ENCODE results near the gene YBEY. TPM values are rescaled to one million over a fixed set of nuclear protein-coding genes. Genes with fewer than 3 reads are reported as not detected.

Gene YBEY
- total RNA-seq, 2 experiments from 2014 or later, result 10.6 to 14.8 TPM

DNA sequence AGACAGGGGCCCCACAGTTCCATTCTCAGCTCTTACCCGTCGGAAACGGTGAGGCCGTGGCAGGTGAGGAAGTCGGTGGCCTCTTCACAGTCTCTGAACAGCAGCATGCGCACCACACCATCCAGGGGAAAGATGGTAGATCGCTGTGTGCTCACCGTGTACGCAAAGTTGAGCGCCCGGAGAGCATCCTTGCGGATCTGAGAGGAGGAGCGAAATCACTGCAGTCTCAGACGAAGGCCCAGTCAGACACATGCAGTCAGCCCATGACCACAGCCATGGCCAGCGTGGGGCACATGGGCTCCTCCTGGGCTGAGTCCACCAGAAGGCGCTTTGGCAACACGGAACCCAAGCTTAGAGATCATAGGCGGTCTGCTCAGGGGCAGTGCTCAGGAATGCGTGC is 19.2 kb upstream of the YBEY start:
- peaks cover 85% of the 10 kb centered on the region for H3K36me3 ChIP-seq (ENCODE audit: insufficient read depth, low read length)
- ChIA-PET CTCF (no interaction called here), POLR2A (no interaction called here)

DNA sequence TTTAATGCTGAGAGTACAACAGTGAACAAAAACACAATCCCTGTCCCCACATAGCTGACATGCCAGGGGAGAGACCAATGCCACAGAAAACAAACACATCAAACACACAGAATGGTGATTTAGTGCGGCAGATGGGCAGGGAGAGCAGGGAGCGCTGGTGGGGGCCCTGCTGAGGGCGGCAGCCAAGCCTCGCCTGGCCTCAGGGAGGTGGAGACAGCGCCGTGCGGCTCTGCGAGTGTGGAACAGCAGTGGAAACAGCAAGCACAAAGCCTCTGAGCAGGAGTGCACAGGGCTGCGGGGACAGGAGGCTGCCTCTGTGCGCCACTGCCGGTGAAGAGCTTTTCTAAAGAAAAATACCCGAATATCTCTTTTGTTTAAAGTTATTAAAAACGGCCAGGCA is 17.8 kb upstream of the YBEY start:
- H3K36me3 Mint-ChIP-seq (ENCODE audit: low read depth), result peaks cover 80% of the 10 kb centered on the region
- H3K9me3 Mint-ChIP-seq, result no peaks in the 10 kb centered on the region
- TF ChIP-seq, protein P1, sequence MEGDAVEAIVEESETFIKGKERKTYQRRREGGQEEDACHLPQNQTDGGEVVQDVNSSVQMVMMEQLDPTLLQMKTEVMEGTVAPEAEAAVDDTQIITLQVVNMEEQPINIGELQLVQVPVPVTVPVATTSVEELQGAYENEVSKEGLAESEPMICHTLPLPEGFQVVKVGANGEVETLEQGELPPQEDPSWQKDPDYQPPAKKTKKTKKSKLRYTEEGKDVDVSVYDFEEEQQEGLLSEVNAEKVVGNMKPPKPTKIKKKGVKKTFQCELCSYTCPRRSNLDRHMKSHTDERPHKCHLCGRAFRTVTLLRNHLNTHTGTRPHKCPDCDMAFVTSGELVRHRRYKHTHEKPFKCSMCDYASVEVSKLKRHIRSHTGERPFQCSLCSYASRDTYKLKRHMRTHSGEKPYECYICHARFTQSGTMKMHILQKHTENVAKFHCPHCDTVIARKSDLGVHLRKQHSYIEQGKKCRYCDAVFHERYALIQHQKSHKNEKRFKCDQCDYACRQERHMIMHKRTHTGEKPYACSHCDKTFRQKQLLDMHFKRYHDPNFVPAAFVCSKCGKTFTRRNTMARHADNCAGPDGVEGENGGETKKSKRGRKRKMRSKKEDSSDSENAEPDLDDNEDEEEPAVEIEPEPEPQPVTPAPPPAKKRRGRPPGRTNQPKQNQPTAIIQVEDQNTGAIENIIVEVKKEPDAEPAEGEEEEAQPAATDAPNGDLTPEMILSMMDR (IDR thresholded peaks at IDR 0.05), result no peak
- H3K4me1 Mint-ChIP-seq (ENCODE audit: low read depth), result no peaks in the 10 kb centered on the region
- peaks cover 93% of the 10 kb centered on the region for H3K36me3 ChIP-seq (ENCODE audit: insufficient read depth, low read length)
- no peaks in the 10 kb centered on the region for H3K9me3 ChIP-seq (ENCODE audit: control insufficient read depth in 1 of 2, insufficient read depth in 1 of 2, low read length in 2 of 2)
- no peak overlapping the region for H3K4me3 Mint-ChIP-seq
- no peak overlapping the region for H3K27ac Mint-ChIP-seq
- CTCF ChIA-PET, result no interaction called here
- DNase-seq, result no peak
- peaks cover 4% of the 10 kb centered on the region for H3K4me1 ChIP-seq (ENCODE audit: insufficient read depth, low read length)
- no peak for ATAC-seq (ENCODE audit: poor library complexity)
- no peaks in the 10 kb centered on the region for H3K27me3 Mint-ChIP-seq
- H3K4me3 ChIP-seq (ENCODE audit: low read length), result no peak overlapping the region
- intact Hi-C loops (cut with DNase I, micrococcal nuclease), result no loop called here
- no peak overlapping the region for H3K27ac ChIP-seq (ENCODE audit: low read depth in 1 of 2, low read length in 2 of 2)
- no peaks in the 10 kb centered on the region for H3K27me3 ChIP-seq (ENCODE audit: control insufficient read depth in 1 of 2, insufficient read depth in 2 of 2, low read length in 2 of 2)
- POLR2A ChIA-PET, result no interaction called here

More for the DNA sequence above, 19.2 kb upstream of the YBEY start:
- Mint-ChIP-seq H3K27me3 (no peaks in the 10 kb centered on the region), H3K27ac (no peak overlapping the region), H3K36me3 (ENCODE audit: low read depth) (peaks cover 74% of the 10 kb centered on the region), H3K4me3 (no peak overlapping the region), H3K4me1 (ENCODE audit: low read depth) (no peaks in the 10 kb centered on the region), H3K9me3 (no peaks in the 10 kb centered on the region)
- Histone ChIP-seq H3K4me1 (ENCODE audit: insufficient read depth, low read length) (peaks cover 4% of the 10 kb centered on the region), H3K9me3 (ENCODE audit: control insufficient read depth in 1 of 2, insufficient read depth in 1 of 2, low read length in 2 of 2) (no peaks in the 10 kb centered on the region), H3K4me3 (ENCODE audit: low read length) (no peak overlapping the region), H3K27ac (ENCODE audit: low read depth in 1 of 2, low read length in 2 of 2) (no peak overlapping the region), H3K27me3 (ENCODE audit: control insufficient read depth in 1 of 2, insufficient read depth in 2 of 2, low read length in 2 of 2) (no peaks in the 10 kb centered on the region)
- ATAC-seq (ENCODE audit: poor library complexity) (no peak), DNase-seq (no peak)
- TF ChIP-seq, protein P1 (IDR thresholded peaks at IDR 0.05), result no peak
- intact Hi-C loops (cut with DNase I, micrococcal nuclease), result no loop called here

DNA sequence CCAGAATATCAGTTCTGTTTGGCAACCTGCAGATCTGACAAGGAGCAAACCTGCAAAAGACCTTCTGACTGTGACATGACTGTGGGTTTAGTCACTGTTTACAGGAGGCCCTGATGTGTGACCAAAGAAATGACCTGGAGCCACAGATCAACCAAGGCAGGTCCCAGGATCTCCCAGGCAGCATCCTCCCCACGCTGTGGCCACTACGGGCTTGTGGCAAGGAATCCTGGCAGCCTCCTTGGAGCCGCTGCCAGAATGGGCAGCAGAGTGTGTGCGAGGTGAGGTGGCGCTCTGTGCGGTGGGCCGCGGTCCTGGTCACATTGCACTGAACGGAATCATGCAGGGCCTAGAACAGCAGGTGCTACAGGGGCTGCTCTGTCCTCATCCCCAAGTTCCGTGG is 16.7 kb upstream of the YBEY start:
- DNase-seq (no peak), ATAC-seq (ENCODE audit: poor library complexity) (no peak)
- no peak overlapping the region for H3K4me3 Mint-ChIP-seq
- no peaks in the 10 kb centered on the region for H3K4me1 Mint-ChIP-seq (ENCODE audit: low read depth)
- no peaks in the 10 kb centered on the region for H3K27me3 ChIP-seq (ENCODE audit: control insufficient read depth in 1 of 2, insufficient read depth in 2 of 2, low read length in 2 of 2)
- CTCF ChIA-PET, result no interaction called here
- no peaks in the 10 kb centered on the region for H3K9me3 ChIP-seq (ENCODE audit: control insufficient read depth in 1 of 2, insufficient read depth in 1 of 2, low read length in 2 of 2)
- no peaks in the 10 kb centered on the region for H3K9me3 Mint-ChIP-seq
- no peaks in the 10 kb centered on the region for H3K27me3 Mint-ChIP-seq
- H3K36me3 Mint-ChIP-seq (ENCODE audit: low read depth), result peaks cover 81% of the 10 kb centered on the region
- TF ChIP-seq, protein P1 (IDR thresholded peaks at IDR 0.05), result no peak
- no peak overlapping the region for H3K4me3 ChIP-seq (ENCODE audit: low read length)
- POLR2A ChIA-PET, result no interaction called here
- H3K4me1 ChIP-seq (ENCODE audit: insufficient read depth, low read length), result peaks cover 4% of the 10 kb centered on the region
- peaks cover 93% of the 10 kb centered on the region for H3K36me3 ChIP-seq (ENCODE audit: insufficient read depth, low read length)
- intact Hi-C loops (cut with DNase I, micrococcal nuclease), result no loop called here
- H3K27ac Mint-ChIP-seq, result no peak overlapping the region
- no peak overlapping the region for H3K27ac ChIP-seq (ENCODE audit: low read depth in 1 of 2, low read length in 2 of 2)
